LHCN-M2 (cell line): ENCODE results near the gene POU2AF2. TPM values are rescaled to one million over a fixed set of nuclear protein-coding genes. Genes with fewer than 3 reads are reported as not detected.
"Not testable (repeated sequence)": the region's sequence is repeated elsewhere in the genome, so short reads cannot be mapped to it uniquely, and the experiment has no call there.

Source experiments
- DNase-seq: peaks from one replicate; pipeline ENCODE4 v3.0.0-alpha.2; 2012; ENCODE audit warnings: low read depth
- total RNA-seq: library from RNA; depleted of rRNA; stranded (reverse); fragments of >200 nt; gene quantifications from 2 replicates; pipeline ENCODE4 v1.2.3, GENCODE V29; 2014

The POU2AF2 gene
- total RNA-seq, 1 experiment from 2014 or later: not detected

GRCh38 chr11:111302298-111302697 lies 56.8 kb downstream of the POU2AF2 start:
- DNase-seq: no peak

- DNase-seq: no peak
Measured at GRCh38 chr11:111303461-111303860, 57.9 kb downstream of the POU2AF2 start.

DNA sequence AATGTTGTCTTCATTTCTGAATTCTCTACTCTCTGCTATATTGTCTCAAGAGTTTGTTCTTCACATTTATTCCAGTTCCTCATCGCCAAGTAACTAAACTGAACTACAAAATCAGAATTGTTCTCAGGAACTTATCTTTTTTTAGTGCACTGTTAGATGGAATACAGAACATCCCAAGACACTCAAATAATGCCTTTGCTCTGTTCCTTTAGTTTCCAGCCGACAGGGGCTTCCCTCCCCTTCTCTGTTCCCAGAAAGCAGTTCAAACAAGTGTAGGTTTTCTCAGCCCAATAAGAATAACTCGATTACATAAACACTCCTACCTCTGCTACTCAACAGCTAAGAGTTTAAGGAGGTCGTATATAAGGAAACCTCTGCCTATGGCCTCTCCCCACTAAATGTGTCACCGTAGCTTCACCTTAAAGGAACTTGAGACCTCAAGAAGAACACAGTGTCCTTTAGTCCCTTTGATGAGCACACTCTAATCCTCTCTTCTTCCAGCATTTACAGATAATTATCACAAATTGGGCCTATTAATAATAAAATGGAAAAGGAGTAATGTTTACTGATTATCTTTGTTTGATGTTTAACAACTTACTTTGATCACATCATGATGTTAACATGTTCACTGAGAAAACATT lies 59.8 kb downstream of the POU2AF2 start:
- no peak for DNase-seq

DNA sequence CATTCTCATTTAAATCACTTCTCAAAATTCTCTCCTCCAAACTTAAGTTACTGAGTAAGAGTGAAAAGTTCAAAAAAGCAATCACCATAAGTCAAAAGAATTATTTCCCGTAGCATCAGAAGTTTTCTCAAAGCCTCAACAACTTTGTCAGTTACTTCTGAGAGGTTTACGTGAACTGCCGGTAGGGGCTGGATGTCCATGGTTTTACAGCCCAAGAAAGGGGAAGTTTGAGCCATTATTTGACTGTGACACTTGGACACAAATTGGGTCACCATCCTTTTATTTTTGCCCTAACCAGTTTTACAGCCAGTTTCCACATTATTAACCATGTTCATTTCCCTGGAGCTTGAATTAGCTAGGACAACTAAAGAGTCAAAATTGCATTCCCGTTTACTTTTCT lies 60.4 kb downstream of the POU2AF2 start:
- DNase-seq: no peak

DNA sequence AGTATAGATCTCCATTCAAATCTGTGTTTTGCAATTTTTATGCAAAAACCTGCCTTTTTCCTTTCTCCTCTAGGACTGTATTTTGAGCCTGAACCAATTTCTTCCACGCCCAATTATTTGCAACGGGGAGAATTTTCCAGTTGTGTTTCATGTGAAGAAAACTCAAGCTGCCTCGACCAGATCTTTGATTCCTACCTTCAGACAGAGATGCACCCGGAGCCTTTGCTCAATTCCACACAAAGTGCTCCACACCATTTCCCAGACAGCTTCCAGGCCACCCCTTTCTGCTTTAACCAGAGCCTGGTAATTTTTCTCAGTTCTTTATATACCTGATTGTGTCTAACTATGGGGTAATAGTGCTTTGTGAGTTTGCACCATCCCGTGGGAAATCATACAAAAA lies 60.8 kb downstream of the POU2AF2 start:
- no peak for DNase-seq

DNA sequence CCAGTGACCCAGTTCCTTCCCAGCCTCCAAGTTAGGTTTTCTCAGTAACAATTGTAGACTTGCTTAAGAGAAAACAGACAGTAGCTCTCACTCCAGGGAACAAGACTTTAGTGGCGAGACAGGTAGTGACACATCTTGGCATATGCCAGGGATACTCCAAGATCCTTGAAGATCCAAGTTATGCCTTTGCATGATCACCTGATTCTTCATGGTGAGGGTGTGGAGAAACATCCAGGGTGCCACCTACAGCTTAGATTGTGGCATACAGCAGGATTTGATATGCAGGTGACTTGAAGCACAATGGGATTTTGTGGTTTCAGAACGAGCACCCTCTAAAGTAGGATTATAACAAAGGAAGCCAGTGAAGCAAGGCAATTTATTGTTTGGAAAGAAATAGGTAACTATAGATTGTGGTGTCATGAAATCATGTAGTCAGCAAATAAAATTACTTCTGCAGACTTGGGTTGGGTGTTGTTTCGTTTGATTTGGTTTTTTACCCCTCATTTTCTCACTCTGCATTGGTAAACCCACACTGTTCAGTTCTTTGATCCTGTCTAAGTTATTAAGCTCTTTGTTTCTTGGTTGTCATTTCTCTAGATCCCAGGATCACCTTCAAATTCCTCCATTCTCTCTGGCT lies 62.1 kb downstream of the POU2AF2 start:
- no peak for DNase-seq

DNA sequence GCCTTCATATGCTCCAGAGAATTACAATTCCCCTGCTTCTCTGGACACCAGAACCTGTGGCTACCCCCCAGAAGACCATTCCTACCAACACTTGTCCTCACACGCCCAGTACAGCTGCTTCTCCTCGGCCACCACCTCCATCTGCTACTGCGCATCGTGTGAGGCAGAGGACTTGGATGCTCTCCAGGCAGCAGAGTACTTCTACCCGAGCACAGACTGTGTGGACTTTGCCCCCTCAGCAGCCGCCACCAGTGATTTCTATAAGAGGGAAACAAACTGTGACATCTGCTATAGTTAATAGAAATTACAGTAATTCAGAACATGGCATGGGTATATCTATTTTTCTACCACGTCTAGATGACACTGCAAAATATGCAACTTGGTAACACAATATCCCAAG lies 62.6 kb downstream of the POU2AF2 start:
- DNase-seq: no peak

GRCh38 chr11:111309215-111309915 lies 63.8 kb downstream of the POU2AF2 start:
- no peak for DNase-seq

- DNase-seq: no peak
Measured at GRCh38 chr11:111310088-111310487, 64.6 kb downstream of the POU2AF2 start.

DNA sequence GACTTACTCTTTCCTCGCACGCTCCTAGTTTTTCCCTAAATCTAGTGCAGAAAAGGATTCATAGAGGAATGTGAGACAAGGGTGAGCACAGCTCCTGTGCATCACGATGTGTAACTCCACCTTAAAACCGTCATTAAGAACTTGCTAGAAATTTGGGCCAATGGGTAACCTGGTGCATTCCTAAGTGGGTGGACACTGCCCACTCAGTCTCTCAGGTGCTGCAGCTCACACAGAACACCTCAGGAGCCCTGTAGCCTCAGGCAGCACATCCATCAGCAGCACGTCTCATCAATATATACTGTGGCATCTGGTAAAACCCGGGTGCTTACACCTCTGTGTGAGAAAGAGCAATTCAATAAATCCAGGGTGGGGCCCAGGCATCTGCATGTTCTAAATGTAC lies 65.2 kb downstream of the POU2AF2 start:
- no peak for DNase-seq

- no peak for DNase-seq
Measured at GRCh38 chr11:111312076-111312475, 66.6 kb downstream of the POU2AF2 start.

DNA sequence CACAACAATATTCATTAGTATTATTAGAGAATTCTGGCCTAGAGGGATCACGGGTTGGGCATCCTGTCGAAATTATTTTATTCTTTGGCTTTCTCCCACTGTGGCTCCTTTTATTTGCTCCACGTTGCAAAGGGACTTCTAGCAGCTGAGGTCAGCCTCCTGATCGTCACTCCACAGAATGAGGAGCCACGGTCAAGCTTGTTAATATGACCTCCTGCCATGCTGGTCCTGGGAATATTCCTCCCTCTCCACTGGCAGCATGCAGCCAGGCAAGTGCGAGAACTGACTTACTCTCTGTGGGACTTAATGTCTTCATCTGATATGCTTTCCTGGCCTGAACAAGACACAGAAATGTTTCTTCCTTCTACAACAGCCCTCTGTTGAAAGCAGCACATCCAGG lies 73.8 kb downstream of the POU2AF2 start:
- no peak for DNase-seq

GRCh38 chr11:111320199-111320598 lies 74.7 kb downstream of the POU2AF2 start:
- DNase-seq: not testable (repeated sequence)

- DNase-seq: no peak
Measured at GRCh38 chr11:111320728-111321568, 75.4 kb downstream of the POU2AF2 start.

DNA sequence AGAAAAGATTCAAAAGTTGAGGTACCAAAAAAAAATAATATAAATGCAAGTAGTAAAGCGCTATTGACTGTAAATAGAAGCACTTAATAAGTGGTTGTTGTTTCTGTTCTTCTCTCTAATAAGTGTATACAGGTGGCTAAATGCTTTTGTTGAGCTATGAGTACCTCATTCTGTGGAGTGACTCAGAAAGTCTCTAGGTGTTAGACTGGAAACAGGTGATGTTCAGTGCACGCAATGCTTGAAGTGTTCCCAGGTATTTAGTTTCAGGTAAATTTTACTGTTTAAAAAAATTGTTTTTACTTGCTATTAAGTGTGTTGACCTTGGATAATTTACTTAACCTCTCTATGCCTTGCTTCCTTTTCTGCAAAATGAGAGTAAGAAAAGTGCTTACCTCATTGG lies 77.0 kb downstream of the POU2AF2 start:
- DNase-seq: no peak

- DNase-seq: peak; percentile 15
Measured at GRCh38 chr11:111324277-111324720, 78.8 kb downstream of the POU2AF2 start.

GRCh38 chr11:111325259-111325658 lies 79.7 kb downstream of the POU2AF2 start:
- DNase-seq: no peak

- no peak for DNase-seq
Measured at GRCh38 chr11:111326824-111327223, 81.3 kb downstream of the POU2AF2 start.

- DNase-seq: no peak
Measured at GRCh38 chr11:111327908-111328624, 82.5 kb downstream of the POU2AF2 start.

GRCh38 chr11:111329306-111330204 lies 84.0 kb downstream of the POU2AF2 start:
- DNase-seq: no peak
